HepG2 (cell line): ENCODE data around the gene CDC34. TPM values are rescaled to one million over a fixed set of nuclear protein-coding genes. Genes with fewer than 3 reads are reported as not detected.
A peak's percentile ranks its signal among the peaks of the same experiment; 100 is the strongest.

Experiments
- CBFB ChIP-seq: sonication (generic); formaldehyde crosslinking; IDR thresholded peaks from 2 replicates; pipeline ENCODE4 v1.4.0; 2020; ENCODE audit warnings: missing genetic modification reagents
- CBX1 ChIP-seq: IDR thresholded peaks from one replicate; pipeline ENCODE4 v1.6.1; 2016; ENCODE audit warnings: antibody characterized with exemption, low read depth
- FLYWCH1 ChIP-seq: sonication (generic); formaldehyde crosslinking; IDR thresholded peaks from 2 replicates; pipeline ENCODE4 v1.8.1; 2023; ENCODE audit warnings: mild to moderate bottlenecking, missing genetic modification reagents
- FOXA1 ChIP-seq, 2 experiments: fragments of 450-650 bp in 1 of 2; sonication (generic) in 1 of 2; formaldehyde crosslinking in 1 of 2; IDR thresholded peaks; 2 replicates each; pipeline versions ENCODE4 v1.4.0 to v1.6.1; 2016 to 2020; ENCODE audit warnings: missing genetic modification reagents in 1 of 2
- KDM3A ChIP-seq: IDR thresholded peaks from 2 replicates; pipeline ENCODE4 v1.6.1; 2018; ENCODE audit warnings: low read depth, missing compliant biosample characterization
- NR2F1 ChIP-seq, 2 experiments: fragments of 450-650 bp in 1 of 2; formaldehyde crosslinking in 1 of 2; IDR thresholded peaks; 2 replicates each; pipeline versions ENCODE4 v1.5.0 to v1.6.1; 2016 to 2020; ENCODE audit warnings: mild to moderate bottlenecking in 1 of 2, missing compliant biosample characterization in 1 of 2, missing genetic modification reagents in 1 of 2, moderate library complexity in 1 of 2
- PCBP2 ChIP-seq: fragments of 200-400 bp; formaldehyde crosslinking; optimal IDR thresholded peaks from 2 replicates; pipeline ENCODE3; 2018; ENCODE audit warnings: low read length, low read depth; ENCODE audit not compliant: poor library complexity, severe bottlenecking
- SNAI1 ChIP-seq: sonication (generic); formaldehyde crosslinking; IDR thresholded peaks from 2 replicates; pipeline ENCODE4 v1.5.0; 2020; ENCODE audit warnings: mild to moderate bottlenecking, missing genetic modification reagents, borderline replicate concordance
- SP5 ChIP-seq: IDR thresholded peaks from 2 replicates; pipeline ENCODE4 v1.6.1; 2016; ENCODE audit warnings: low read depth, borderline replicate concordance
- SYNCRIP ChIP-seq: fragments of 200-400 bp; formaldehyde crosslinking; IDR thresholded peaks from 2 replicates; pipeline ENCODE4 v1.6.1; 2018; ENCODE audit warnings: mild to moderate bottlenecking, low read depth, low read length; ENCODE audit not compliant: insufficient read depth
- TOPORS ChIP-seq: sonication (generic); formaldehyde crosslinking; IDR thresholded peaks from 2 replicates; pipeline ENCODE4 v1.8.0; 2023; ENCODE audit warnings: mild to moderate bottlenecking, missing genetic modification reagents
- ZNF136 ChIP-seq: sonication (generic); formaldehyde crosslinking; IDR thresholded peaks from 2 replicates; pipeline ENCODE4 v1.8.1; 2022; ENCODE audit warnings: low read depth, mild to moderate bottlenecking, moderate library complexity, missing genetic modification reagents
- ZNF382 ChIP-seq: sonication (generic); formaldehyde crosslinking; IDR thresholded peaks from 2 replicates; pipeline ENCODE4 v1.5.0; 2020; ENCODE audit warnings: missing genetic modification reagents, mild to moderate bottlenecking, borderline replicate concordance
- ZNF484 ChIP-seq: sonication (generic); formaldehyde crosslinking; IDR thresholded peaks from 2 replicates; pipeline ENCODE4 v1.5.1; 2020; ENCODE audit warnings: mild to moderate bottlenecking, low read depth, missing genetic modification reagents, borderline replicate concordance
- ZNF616 ChIP-seq: sonication (generic); formaldehyde crosslinking; IDR thresholded peaks from 2 replicates; pipeline ENCODE4 v1.5.0; 2020; ENCODE audit warnings: low read depth, mild to moderate bottlenecking, missing genetic modification reagents
- ZNF768 ChIP-seq: sonication (generic); formaldehyde crosslinking; IDR thresholded peaks from 2 replicates; pipeline ENCODE4 v1.4.0; 2020; ENCODE audit warnings: missing genetic modification reagents
- ZNF788 ChIP-seq: sonication (generic); formaldehyde crosslinking; IDR thresholded peaks from 2 replicates; pipeline ENCODE4 v1.5.0; 2020; ENCODE audit warnings: mild to moderate bottlenecking, missing genetic modification reagents, borderline replicate concordance
- polyA plus RNA-seq, 8 experiments: library from polyadenylated mRNA; depleted of rRNA in 3 of 8; stranded (reverse) in 7 of 8; unstranded in 1 of 8; fragments of >200 nt; fragmentation: Illumina TruSeq in 4 of 8; extraction: Trizol in 4 of 8; gene quantifications; 2 replicates each; pipeline versions ENCODE4 v1.2.1 to v1.2.3, GENCODE V29; 2011 to 2016; ENCODE audit warnings: low read depth in 4 of 8, missing spikeins in 1 of 8, mixed read lengths in 1 of 8; ENCODE audit not compliant: insufficient read depth in 1 of 8
- total RNA-seq, 5 experiments: library from RNA; depleted of rRNA; stranded (reverse); fragments of >200 nt; fragmentation: Illumina TruSeq; extraction: Trizol; gene quantifications; 2 replicates each; pipeline ENCODE4 v1.2.3, GENCODE V29; 2016; ENCODE audit warnings: low read depth in 1 of 5
- TF ChIP-seq, protein P1 (sequence below): sonication (generic); formaldehyde crosslinking; conservative IDR thresholded peaks from 2 replicates; pipeline ENCODE4 v1.4.0; 2020; ENCODE audit warnings: missing genetic modification reagents
- TF ChIP-seq, protein P2 (sequence below): sonication (generic); formaldehyde crosslinking; IDR thresholded peaks from 2 replicates; pipeline ENCODE4 v1.5.0; 2020; ENCODE audit warnings: mild to moderate bottlenecking, missing genetic modification reagents, moderate library complexity
- TF ChIP-seq, protein P3 (sequence below): sonication (generic); formaldehyde crosslinking; IDR thresholded peaks from 2 replicates; pipeline ENCODE4 v1.4.0; 2020; ENCODE audit warnings: missing genetic modification reagents
- TF ChIP-seq, protein P4 (sequence below): sonication (generic); formaldehyde crosslinking; IDR thresholded peaks from 2 replicates; pipeline ENCODE4 v1.4.0; 2020; ENCODE audit warnings: missing genetic modification reagents, borderline replicate concordance

The CDC34 gene
- total and polyA plus RNA-seq, 2 of the 13 experiments (the other 11 are each of a cell fraction or from before 2014, with no cell fraction given): 138 to 150 TPM

DNA sequence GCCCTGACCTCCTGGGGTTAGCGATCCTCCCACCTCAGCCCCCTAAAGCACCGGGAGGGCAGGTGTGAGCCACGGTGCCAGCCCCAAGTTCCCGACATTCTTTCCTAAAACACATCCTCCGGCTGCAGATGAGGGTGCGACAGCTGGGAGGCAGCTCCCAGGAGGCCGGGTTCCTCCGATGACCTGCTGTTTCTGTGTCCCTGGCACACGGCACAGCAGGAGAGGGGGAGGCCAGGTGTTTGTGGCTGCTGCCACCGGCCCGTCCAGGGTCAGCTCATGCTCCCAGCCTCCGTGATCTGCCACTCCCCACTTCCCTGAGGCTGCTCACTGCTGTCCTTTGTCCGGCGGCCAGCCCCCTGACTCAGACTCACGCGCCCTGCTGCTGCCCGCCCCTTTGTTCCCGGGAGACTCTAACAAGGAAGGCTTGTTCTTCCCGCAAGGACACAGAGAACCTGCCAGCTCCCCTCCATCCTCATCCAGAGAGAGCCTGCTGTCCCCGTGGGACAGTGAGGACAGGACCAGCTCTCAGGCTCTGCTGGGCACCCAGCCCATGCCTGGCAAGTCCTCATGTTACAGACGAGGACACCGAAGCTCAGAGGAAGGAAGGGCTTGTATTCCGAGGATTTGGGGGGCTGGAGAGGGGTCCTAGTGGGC, 45.9 kb upstream of the CDC34 start (continued):
- TF ChIP-seq FOXA1 (IDR thresholded peaks at IDR 0.05) (no peak), FOXA1 (CRISPR knock-in tag; IDR thresholded peaks at IDR 0.05) (no peak), PCBP2 (no peak), KDM3A (no peak), ZNF484 (CRISPR knock-in tag) (no peak), SNAI1 (no peak), ZNF382 (CRISPR knock-in tag) (no peak), ZNF788 (CRISPR knock-in tag) (no peak), SYNCRIP (no peak), ZNF616 (no peak), ZNF768 (CRISPR knock-in tag) (no peak; the same call in 1 of the 2 replicates), SP5 (CRISPR knock-in tag) (peak; percentile 84; the same call in 1 of the 2 replicates), CBX1 (no peak), FLYWCH1 (CRISPR knock-in tag) (no peak), TOPORS (CRISPR knock-in tag) (no peak), NR2F1 (CRISPR knock-in tag; IDR thresholded peaks at IDR 0.05) (no peak), CBFB (CRISPR knock-in tag) (peak; percentile 58; the same call in 1 of the 2 replicates), ZNF136 (CRISPR knock-in tag) (no peak)
- TF ChIP-seq, protein P1, sequence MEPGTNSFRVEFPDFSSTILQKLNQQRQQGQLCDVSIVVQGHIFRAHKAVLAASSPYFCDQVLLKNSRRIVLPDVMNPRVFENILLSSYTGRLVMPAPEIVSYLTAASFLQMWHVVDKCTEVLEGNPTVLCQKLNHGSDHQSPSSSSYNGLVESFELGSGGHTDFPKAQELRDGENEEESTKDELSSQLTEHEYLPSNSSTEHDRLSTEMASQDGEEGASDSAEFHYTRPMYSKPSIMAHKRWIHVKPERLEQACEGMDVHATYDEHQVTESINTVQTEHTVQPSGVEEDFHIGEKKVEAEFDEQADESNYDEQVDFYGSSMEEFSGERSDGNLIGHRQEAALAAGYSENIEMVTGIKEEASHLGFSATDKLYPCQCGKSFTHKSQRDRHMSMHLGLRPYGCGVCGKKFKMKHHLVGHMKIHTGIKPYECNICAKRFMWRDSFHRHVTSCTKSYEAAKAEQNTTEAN (CRISPR knock-in tag): peak; percentile 60; the same call in 1 of the 2 replicates
- TF ChIP-seq, protein P2, sequence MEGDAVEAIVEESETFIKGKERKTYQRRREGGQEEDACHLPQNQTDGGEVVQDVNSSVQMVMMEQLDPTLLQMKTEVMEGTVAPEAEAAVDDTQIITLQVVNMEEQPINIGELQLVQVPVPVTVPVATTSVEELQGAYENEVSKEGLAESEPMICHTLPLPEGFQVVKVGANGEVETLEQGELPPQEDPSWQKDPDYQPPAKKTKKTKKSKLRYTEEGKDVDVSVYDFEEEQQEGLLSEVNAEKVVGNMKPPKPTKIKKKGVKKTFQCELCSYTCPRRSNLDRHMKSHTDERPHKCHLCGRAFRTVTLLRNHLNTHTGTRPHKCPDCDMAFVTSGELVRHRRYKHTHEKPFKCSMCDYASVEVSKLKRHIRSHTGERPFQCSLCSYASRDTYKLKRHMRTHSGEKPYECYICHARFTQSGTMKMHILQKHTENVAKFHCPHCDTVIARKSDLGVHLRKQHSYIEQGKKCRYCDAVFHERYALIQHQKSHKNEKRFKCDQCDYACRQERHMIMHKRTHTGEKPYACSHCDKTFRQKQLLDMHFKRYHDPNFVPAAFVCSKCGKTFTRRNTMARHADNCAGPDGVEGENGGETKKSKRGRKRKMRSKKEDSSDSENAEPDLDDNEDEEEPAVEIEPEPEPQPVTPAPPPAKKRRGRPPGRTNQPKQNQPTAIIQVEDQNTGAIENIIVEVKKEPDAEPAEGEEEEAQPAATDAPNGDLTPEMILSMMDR (CRISPR knock-in tag): 0 out of 2 replicates have a peak, but pooled peaks have one; percentile 23
- TF ChIP-seq, protein P3, sequence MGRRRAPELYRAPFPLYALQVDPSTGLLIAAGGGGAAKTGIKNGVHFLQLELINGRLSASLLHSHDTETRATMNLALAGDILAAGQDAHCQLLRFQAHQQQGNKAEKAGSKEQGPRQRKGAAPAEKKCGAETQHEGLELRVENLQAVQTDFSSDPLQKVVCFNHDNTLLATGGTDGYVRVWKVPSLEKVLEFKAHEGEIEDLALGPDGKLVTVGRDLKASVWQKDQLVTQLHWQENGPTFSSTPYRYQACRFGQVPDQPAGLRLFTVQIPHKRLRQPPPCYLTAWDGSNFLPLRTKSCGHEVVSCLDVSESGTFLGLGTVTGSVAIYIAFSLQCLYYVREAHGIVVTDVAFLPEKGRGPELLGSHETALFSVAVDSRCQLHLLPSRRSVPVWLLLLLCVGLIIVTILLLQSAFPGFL (CRISPR knock-in tag): no peak
- TF ChIP-seq, protein P4, sequence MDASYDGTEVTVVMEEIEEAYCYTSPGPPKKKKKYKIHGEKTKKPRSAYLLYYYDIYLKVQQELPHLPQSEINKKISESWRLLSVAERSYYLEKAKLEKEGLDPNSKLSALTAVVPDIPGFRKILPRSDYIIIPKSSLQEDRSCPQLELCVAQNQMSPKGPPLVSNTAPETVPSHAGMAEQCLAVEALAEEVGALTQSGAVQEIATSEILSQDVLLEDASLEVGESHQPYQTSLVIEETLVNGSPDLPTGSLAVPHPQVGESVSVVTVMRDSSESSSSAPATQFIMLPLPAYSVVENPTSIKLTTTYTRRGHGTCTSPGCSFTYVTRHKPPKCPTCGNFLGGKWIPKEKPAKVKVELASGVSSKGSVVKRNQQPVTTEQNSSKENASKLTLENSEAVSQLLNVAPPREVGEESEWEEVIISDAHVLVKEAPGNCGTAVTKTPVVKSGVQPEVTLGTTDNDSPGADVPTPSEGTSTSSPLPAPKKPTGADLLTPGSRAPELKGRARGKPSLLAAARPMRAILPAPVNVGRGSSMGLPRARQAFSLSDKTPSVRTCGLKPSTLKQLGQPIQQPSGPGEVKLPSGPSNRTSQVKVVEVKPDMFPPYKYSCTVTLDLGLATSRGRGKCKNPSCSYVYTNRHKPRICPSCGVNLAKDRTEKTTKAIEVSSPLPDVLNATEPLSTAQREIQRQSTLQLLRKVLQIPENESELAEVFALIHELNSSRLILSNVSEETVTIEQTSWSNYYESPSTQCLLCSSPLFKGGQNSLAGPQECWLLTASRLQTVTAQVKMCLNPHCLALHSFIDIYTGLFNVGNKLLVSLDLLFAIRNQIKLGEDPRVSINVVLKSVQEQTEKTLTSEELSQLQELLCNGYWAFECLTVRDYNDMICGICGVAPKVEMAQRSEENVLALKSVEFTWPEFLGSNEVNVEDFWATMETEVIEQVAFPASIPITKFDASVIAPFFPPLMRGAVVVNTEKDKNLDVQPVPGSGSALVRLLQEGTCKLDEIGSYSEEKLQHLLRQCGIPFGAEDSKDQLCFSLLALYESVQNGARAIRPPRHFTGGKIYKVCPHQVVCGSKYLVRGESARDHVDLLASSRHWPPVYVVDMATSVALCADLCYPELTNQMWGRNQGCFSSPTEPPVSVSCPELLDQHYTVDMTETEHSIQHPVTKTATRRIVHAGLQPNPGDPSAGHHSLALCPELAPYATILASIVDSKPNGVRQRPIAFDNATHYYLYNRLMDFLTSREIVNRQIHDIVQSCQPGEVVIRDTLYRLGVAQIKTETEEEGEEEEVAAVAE: no peak
